ENCODE data around the gene REL. TPM values are rescaled to one million over a fixed set of nuclear protein-coding genes. Genes with fewer than 3 reads are reported as not detected.
A peak's percentile ranks its signal among the peaks of the same experiment; 100 is the strongest.

The REL gene
- total RNA-seq, 1 experiment from 2014 or later = 7.3 TPM

GRCh38 chr2:60957224-60957623, 75.8 kb downstream of the REL start:
- ChIA-PET CTCF (no interaction called here), POLR2A (ENCODE audit: unreplicated experiment) (no interaction called here)
- Histone ChIP-seq H3F3A (ENCODE audit: low read length, unreplicated experiment) (peaks cover 6% of the 10 kb centered on the region), H4K20me1 (ENCODE audit: low read length) (no peaks in the 10 kb centered on the region), H3K9me2 (replicated peaks; ENCODE audit: low read length) (no peaks in the 10 kb centered on the region), H3K36me3 (ENCODE audit: low read depth, low read length) (no peaks in the 10 kb centered on the region), H3K27me3 (ENCODE audit: low read length) (no peaks in the 10 kb centered on the region), H2AFZ (ENCODE audit: low read length) (no peak overlapping the region), H3K9me3 (ENCODE audit: low read length) (no peaks in the 10 kb centered on the region), H3K4me2 (ENCODE audit: low read length) (no peak overlapping the region), H3K4me1 (ENCODE audit: insufficient read depth, low read length) (peaks cover 35% of the 10 kb centered on the region), H3K27ac (ENCODE audit: low read length) (no peak overlapping the region), H3K9ac (ENCODE audit: low read length) (no peak overlapping the region), H3K79me2 (ENCODE audit: low read length) (no peaks in the 10 kb centered on the region), H3K4me3 (ENCODE audit: low read length) (no peak overlapping the region)
- intact Hi-C loops (cut with micrococcal nuclease) = no loop called here
- ATAC-seq (no peak), DNase-seq (no peak)
- TF ChIP-seq CTCF (conservative IDR thresholded peaks at IDR 0.05; ENCODE audit: low read depth, low read length) = no peak
- TF ChIP-seq EZH2phosphoT487 (IDR thresholded peaks at IDR 0.05; ENCODE audit: borderline replicate concordance, low read length) = no peak
- no peak for TF ChIP-seq EZH2 (IDR thresholded peaks at IDR 0.05; ENCODE audit: low read length, unreplicated experiment)
- BruUV-seq (replicated peaks) = no TSS peak

- no TSS peak for BruUV-seq (replicated peaks)
- no peak overlapping the region for H3K4me2 ChIP-seq (ENCODE audit: low read length)
- no peaks in the 10 kb centered on the region for H3K9me3 ChIP-seq (ENCODE audit: low read length)
- POLR2A ChIA-PET (ENCODE audit: unreplicated experiment) = no interaction called here
- CTCF ChIA-PET = no interaction called here
- no peaks in the 10 kb centered on the region for H3K27me3 ChIP-seq (ENCODE audit: low read length)
- H3K4me1 ChIP-seq (ENCODE audit: insufficient read depth, low read length) = peaks cover 35% of the 10 kb centered on the region
- H4K20me1 ChIP-seq (ENCODE audit: low read length) = no peaks in the 10 kb centered on the region
- ATAC-seq (no peak), DNase-seq (peak; percentile 60)
- 0 out of 2 replicates have a peak overlapping the region, but pooled peaks have one; percentile 58 for H3K27ac ChIP-seq (ENCODE audit: low read length)
- no peaks in the 10 kb centered on the region for H3K79me2 ChIP-seq (ENCODE audit: low read length)
- H3K4me3 ChIP-seq (ENCODE audit: low read length) = no peak overlapping the region
- TF ChIP-seq EZH2phosphoT487 (IDR thresholded peaks at IDR 0.05; ENCODE audit: borderline replicate concordance, low read length) (no peak), CTCF (conservative IDR thresholded peaks at IDR 0.05; ENCODE audit: low read depth, low read length) (no peak), EZH2 (IDR thresholded peaks at IDR 0.05; ENCODE audit: low read length, unreplicated experiment) (no peak)
- no peaks in the 10 kb centered on the region for H3K36me3 ChIP-seq (ENCODE audit: low read depth, low read length)
- H2AFZ ChIP-seq (ENCODE audit: low read length) = no peak overlapping the region
- H3K9me2 ChIP-seq (replicated peaks; ENCODE audit: low read length) = no peaks in the 10 kb centered on the region
- peaks cover 6% of the 10 kb centered on the region for H3F3A ChIP-seq (ENCODE audit: low read length, unreplicated experiment)
- intact Hi-C loops (cut with micrococcal nuclease) = no loop called here
- no peak overlapping the region for H3K9ac ChIP-seq (ENCODE audit: low read length)
Measured at GRCh38 chr2:60957643-60958042, 76.3 kb downstream of the REL start.

- Histone ChIP-seq H3K4me1 (ENCODE audit: insufficient read depth, low read length) (peaks cover 35% of the 10 kb centered on the region), H3K9ac (ENCODE audit: low read length) (no peak overlapping the region), H3K4me3 (ENCODE audit: low read length) (no peak overlapping the region), H3K79me2 (ENCODE audit: low read length) (no peaks in the 10 kb centered on the region), H3F3A (ENCODE audit: low read length, unreplicated experiment) (peaks cover 6% of the 10 kb centered on the region), H3K27ac (ENCODE audit: low read length) (peak overlapping the region; percentile 58), H3K36me3 (ENCODE audit: low read depth, low read length) (no peaks in the 10 kb centered on the region), H3K9me2 (replicated peaks; ENCODE audit: low read length) (no peaks in the 10 kb centered on the region), H4K20me1 (ENCODE audit: low read length) (no peaks in the 10 kb centered on the region), H3K27me3 (ENCODE audit: low read length) (no peaks in the 10 kb centered on the region), H2AFZ (ENCODE audit: low read length) (no peak overlapping the region; the same call in 1 of the 2 replicates), H3K4me2 (ENCODE audit: low read length) (peak overlapping the region; percentile 14; the same call in 1 of the 2 replicates), H3K9me3 (ENCODE audit: low read length) (no peaks in the 10 kb centered on the region)
- DNase-seq = no peak
- CTCF ChIA-PET = no interaction called here
- no TSS peak for BruUV-seq (replicated peaks)
- TF ChIP-seq EZH2 (IDR thresholded peaks at IDR 0.05; ENCODE audit: low read length, unreplicated experiment) (no peak), CTCF (conservative IDR thresholded peaks at IDR 0.05; ENCODE audit: low read depth, low read length) (no peak), EZH2phosphoT487 (IDR thresholded peaks at IDR 0.05; ENCODE audit: borderline replicate concordance, low read length) (no peak)
- POLR2A ChIA-PET (ENCODE audit: unreplicated experiment) = no interaction called here
- no peak for ATAC-seq
- intact Hi-C loops (cut with micrococcal nuclease) = no loop called here
Measured at GRCh38 chr2:60958361-60958760, 77.0 kb downstream of the REL start.

Data from PC-3 (cell line).